Measurements from ENCODE around the gene IL4I1. TPM values are rescaled to one million over a fixed set of nuclear protein-coding genes. Genes with fewer than 3 reads are reported as not detected.

Gene IL4I1
- polyA plus RNA-seq, 1 donor from 2014 or later: 0.39 TPM

DNA sequence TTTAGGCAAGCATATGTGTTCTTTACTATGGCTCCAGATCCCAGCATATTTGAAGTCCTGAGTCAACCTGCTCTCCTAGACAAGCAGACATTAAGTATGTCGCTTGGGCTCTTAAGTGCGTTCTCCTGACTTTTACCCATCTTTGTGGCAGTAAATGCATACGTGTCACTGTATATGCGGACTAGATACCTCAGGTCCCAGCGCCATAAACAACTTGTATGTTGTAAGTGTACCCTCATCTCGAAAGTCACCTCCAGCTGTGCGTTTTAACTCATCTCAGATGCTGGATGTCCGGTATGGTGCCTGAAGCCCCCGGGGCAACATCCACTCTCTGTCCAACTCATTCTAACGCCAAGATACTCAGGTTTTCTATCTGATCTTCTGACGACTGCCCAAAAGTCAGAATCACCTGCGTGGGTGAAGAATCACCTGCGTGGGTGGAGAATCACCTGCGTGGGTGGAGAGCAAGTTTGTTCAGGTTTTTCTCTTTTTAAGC, 44.0 kb downstream of the IL4I1 start:
- H3K27ac Mint-ChIP-seq: peak overlapping the region; percentile 67 to 89 (median 71)
- H3K4me3 Mint-ChIP-seq: peak overlapping the region; percentile 85 to 95 (median 93)
- peaks cover 2% of the 10 kb centered on the region for H3K36me3 Mint-ChIP-seq
- H3K9me3 Mint-ChIP-seq: peaks cover 0 to 3% (median 0%) of the 10 kb centered on the region in 3 donors
- peaks cover 13 to 31% (median 22%) of the 10 kb centered on the region in 3 donors for H3K4me1 Mint-ChIP-seq
- H3K27me3 Mint-ChIP-seq: no peaks in the 10 kb centered on the region

DNA sequence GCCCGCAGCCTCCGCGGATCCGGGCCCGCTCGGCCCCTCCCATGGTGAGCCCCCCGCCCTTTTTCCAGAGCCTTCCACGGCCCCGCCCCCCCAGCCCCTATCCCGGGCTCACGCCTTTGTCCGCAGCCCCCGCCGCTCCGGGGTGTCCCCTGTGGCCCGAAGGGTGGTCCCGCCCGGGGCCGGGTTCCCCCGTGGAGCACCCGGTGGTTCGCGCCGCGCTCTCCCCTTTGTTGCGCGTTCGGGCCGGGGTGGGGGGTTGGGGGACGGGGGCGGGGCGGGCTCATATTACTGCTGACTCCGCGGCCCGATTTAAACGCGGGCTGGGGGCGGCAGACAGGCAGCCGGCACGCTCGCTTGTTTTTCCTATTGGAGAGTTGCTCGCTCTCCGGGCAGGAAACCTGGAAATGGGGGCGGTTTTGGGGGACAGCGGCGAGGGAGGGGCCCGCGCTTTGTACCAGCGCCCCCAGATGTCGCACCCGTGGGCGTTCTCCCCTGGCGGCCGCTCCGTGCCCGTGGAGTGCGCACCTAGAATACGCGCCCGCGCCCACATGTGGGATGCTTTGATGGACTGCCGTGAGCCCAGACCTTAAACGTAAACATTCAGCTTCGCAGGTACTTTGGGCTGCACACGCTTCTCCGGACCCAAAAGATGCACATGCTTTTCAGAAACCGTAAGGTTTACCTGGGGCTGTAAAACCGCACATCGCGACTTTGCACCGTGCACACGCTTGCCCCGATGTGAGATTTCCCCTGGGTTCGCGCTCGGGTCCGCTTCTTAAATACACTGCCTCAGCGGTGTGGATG, 45.0 kb downstream of the IL4I1 start:
- H3K4me1 Mint-ChIP-seq: peaks cover 13 to 31% (median 22%) of the 10 kb centered on the region in 3 donors
- no peaks in the 10 kb centered on the region for H3K27me3 Mint-ChIP-seq

DNA sequence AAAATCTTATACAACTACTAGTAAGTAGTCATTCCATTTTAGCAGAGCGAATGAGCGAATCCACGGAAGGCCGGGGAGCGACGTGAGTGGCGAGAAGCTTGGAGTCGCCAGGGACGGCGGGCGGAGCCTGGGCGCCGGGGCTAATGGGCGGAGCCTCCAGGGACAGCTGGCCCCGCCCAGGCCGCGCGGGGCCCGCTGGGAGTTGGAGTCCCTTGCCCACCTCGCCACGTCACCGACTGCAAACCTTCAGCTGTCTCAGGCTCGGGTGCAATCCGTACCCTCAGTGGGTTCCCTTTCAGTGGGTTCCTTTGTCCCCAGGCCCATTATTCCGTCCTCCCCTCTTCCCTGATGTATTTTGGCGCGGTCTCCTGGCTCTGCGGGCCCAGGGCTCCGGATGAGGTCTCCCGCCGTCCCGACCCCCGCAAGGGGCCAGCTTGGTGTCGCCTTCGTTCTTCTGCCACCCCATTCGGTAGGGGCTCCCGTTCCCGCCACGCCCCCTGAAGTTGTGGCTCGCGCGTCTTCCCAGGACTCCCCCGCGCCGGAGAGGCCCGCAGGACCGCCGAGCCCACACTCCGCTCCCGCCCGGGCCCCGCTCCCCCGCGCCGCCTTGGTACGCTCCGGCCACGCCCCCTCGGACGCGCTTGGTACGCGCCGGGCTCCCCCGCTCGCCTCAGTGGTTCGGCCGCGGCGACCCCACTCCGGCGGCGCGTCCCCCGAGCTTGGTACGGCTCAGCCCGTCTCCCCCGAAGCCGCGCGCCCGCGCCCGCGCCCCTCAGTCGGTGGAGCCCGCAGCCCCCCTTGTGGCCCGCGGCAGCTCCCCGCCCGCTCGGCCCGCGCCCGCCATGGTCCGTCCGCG, 46.0 kb downstream of the IL4I1 start, which contains the start of gene PTOV1:
Gene PTOV1 (plus strand): TSS at position 673 of the 856 bp plus-strand sequence.
- peak within 1 kb of the TSS; percentile 92 to 99 (median 96) for H3K27ac Mint-ChIP-seq
- H3K9me3 Mint-ChIP-seq: peaks cover 0 to 3% (median 0%) of the 10 kb centered on the region in 3 donors
- H3K36me3 Mint-ChIP-seq: peaks cover 2% of the 10 kb centered on the region
- H3K4me3 Mint-ChIP-seq: peak within 1 kb of the TSS; percentile 92 to 98 (median 97)
- no peaks in the 10 kb centered on the region for H3K27me3 Mint-ChIP-seq
- H3K4me1 Mint-ChIP-seq: peaks cover 13 to 31% (median 22%) of the 10 kb centered on the region in 3 donors

More for the DNA sequence above, 45.0 kb downstream of the IL4I1 start:
- Mint-ChIP-seq H3K4me3 (peak overlapping the region; percentile 85 to 95 (median 93)), H3K9me3 (peaks cover 0 to 3% (median 0%) of the 10 kb centered on the region in 3 donors), H3K36me3 (peaks cover 2% of the 10 kb centered on the region), H3K27ac (peak overlapping the region; percentile 67 to 89 (median 71))

DNA sequence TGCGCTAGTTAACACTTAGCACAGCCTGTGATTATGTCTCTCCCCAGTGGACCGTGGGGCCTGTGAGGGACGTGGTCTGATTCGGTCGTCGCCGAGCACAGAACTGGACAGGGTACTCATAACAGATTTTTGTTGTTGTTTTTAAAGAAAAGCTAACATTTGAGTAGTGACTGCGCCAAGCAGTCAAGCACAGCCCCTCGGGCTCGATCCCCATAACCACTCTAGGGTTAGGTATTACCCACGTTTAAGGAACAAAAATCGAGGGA, 46.5 kb downstream of the IL4I1 start:
- H3K9me3 Mint-ChIP-seq: peaks cover 0 to 3% (median 0%) of the 10 kb centered on the region in 3 donors
- H3K27me3 Mint-ChIP-seq: no peaks in the 10 kb centered on the region
- H3K4me1 Mint-ChIP-seq: peaks cover 18 to 35% (median 22%) of the 10 kb centered on the region in 3 donors
- H3K4me3 Mint-ChIP-seq: peak overlapping the region; percentile 92 to 98 (median 97)
- H3K27ac Mint-ChIP-seq: peak overlapping the region; percentile 92 to 99 (median 96)
- no peaks in the 10 kb centered on the region for H3K36me3 Mint-ChIP-seq

DNA sequence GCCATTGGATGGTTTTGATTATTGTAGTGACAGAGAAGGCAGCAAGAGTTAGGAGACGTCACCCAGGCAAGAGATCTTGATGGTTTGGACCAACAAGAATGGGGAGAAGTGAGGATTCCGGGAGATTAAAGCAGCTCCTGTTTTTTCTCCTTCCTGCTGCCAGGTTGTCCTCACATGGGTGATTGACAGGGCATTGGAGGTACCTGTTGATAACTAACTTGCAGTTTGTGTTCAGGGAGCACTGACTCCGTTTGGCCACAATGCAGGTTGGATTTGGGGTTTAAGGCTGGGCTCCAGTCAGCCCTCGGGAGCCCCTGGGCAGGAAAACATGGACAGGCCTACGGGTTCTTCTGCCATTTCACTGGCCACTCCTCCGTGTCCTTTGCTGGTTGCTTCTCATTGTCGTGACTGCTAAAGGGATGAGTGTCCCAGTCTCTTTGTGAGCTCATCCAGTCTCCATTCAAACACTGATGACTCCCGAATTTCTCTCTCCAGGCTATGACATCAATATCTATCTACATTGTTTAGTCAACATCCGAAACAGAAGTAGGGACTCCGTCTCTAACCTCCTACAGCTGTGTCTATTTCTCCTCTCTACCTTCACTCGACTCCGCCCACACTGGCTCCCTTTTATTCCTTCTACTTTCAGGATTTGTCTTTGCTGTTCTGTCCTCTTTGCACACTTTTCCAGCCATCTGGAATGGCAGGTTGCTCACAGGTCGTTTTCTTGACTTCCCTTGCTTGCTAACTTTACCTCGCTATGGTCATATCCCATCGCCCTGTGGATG, 47.1 kb downstream of the IL4I1 start:
- no peaks in the 10 kb centered on the region for H3K36me3 Mint-ChIP-seq
- H3K4me3 Mint-ChIP-seq: peak overlapping the region; percentile 77 to 97 (median 94)
- no peaks in the 10 kb centered on the region for H3K27me3 Mint-ChIP-seq
- H3K9me3 Mint-ChIP-seq: peaks cover 0 to 3% (median 0%) of the 10 kb centered on the region in 3 donors
- H3K27ac Mint-ChIP-seq: peak overlapping the region in 2 of 3 donors; percentile 96 to 99
- peaks cover 23 to 39% (median 26%) of the 10 kb centered on the region in 3 donors for H3K4me1 Mint-ChIP-seq

DNA sequence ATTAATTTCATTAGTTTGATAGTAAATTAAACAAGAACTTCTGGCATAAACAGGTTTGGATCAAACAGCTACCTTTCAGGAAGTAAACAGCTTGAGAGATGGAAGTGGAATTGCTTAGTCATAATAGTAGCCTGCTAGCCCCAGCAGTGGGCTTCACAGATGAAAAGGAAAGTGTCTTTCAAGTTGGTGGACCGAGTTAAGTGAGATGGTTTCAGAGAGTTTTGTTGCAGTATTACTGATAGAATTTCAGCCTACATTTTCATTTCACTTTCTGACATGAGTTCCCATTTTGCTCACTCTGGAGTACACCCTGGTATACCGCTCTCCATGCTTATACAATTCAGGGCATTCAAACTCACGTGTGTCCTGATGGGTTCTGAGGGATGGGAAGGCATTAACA, 47.7 kb downstream of the IL4I1 start:
- H3K27me3 Mint-ChIP-seq: no peaks in the 10 kb centered on the region
- peak overlapping the region in 3 of 4 donors; percentile 72 to 97 (median 77) for H3K4me3 Mint-ChIP-seq
- peaks cover 24 to 43% (median 31%) of the 10 kb centered on the region in 3 donors for H3K4me1 Mint-ChIP-seq
- H3K27ac Mint-ChIP-seq: peak overlapping the region in 2 of 3 donors; percentile 82 to 90
- H3K9me3 Mint-ChIP-seq: peaks cover 0 to 3% (median 0%) of the 10 kb centered on the region in 3 donors
- no peaks in the 10 kb centered on the region for H3K36me3 Mint-ChIP-seq

DNA sequence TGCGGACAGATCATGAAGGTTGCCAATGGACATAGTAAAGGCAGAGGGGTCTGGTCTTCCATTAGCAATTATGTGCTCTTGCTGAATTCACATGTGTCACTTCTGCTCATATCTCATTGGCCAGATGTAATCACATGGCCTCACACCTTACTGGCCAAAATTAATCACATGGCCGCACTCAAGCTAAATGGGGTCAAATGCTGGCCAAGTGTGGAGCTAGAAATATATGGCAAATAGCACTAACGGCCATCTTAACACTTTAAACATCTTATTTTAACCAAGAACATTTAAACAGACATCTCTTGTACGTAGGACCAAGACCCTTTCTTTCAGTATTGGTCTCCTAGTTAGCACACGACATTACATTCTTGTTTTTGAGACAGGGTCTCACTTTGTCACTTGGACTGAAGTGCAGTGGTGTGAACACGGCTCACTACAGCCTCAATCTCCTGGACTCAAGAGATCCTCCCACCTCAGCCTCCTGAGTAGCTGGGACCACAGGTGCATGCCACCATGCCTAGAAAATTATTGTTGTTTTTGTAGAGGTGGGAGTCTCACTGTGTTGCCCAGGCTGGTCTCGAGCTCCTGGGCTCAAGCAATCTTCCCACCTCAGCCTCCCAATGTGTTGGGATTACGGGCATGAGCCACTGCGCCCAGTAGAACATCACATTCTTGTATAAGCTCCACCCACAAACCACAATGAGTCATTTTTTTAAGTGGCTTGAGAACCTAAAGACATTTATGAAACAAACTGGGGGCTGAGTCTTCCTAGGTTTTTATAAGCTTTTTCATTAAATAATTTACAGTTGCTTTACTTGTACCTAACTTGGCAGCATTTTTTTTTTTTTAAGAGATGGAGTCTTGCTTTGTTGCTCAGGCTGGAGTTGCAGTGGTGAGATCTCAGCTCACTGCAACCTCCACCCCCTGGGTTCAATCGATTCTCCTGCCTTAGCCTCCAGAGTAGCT, 48.7 kb downstream of the IL4I1 start:
- peaks cover 0 to 3% (median 0%) of the 10 kb centered on the region in 3 donors for H3K9me3 Mint-ChIP-seq
- no peaks in the 10 kb centered on the region for H3K36me3 Mint-ChIP-seq
- H3K4me3 Mint-ChIP-seq: peak overlapping the region in 3 of 4 donors; percentile 4 to 97 (median 39)
- H3K27me3 Mint-ChIP-seq: no peaks in the 10 kb centered on the region
- H3K27ac Mint-ChIP-seq: peak overlapping the region in 1 of 3 donors; percentile 82
- peaks cover 25 to 43% (median 38%) of the 10 kb centered on the region in 3 donors for H3K4me1 Mint-ChIP-seq

DNA sequence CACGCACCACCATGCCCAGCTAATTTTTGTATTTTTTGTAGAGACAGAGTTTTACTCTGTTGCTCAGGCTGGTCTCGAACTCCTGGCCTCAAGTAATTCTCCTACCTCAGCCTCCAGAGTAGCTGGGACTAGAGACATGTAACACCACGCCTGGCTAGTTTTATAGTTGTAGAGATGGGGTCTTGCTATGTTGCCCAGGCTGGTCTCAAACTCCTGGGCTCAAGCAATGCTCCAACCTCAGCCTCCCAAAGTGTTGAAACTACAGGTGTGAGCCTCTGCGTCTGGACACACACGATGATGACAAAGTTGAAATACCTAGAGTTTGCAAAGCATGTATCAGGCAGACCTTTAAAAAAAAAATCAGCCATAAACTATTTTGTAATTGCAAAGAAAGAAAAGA, 50.3 kb downstream of the IL4I1 start:
- H3K36me3 Mint-ChIP-seq: no peaks in the 10 kb centered on the region
- peak overlapping the region in 1 of 4 donors; percentile 27 for H3K4me3 Mint-ChIP-seq
- peak overlapping the region in 1 of 3 donors; percentile 58 for H3K27ac Mint-ChIP-seq
- peaks cover 18 to 41% (median 28%) of the 10 kb centered on the region in 3 donors for H3K4me1 Mint-ChIP-seq
- no peaks in the 10 kb centered on the region for H3K27me3 Mint-ChIP-seq
- H3K9me3 Mint-ChIP-seq: peaks cover 0 to 3% (median 0%) of the 10 kb centered on the region in 3 donors

DNA sequence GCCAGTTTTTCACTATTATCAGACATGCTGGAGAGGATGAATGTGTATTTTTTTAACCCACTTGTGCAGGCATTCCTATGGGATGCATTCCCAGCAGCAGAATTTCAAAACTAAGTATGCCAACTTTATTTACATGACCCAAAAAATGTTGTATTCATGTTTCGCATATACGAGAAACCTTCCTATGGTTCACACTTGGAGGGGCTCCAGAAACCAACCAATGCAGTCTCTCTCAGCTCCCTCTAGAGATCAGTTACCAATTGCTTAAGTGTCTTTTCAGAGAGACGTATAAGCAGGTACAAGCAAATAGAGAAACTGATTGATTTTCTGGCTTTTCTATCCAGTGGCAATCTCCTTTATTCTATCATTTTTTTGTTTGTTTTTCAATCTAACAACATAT, 51.3 kb downstream of the IL4I1 start:
- Mint-ChIP-seq H3K36me3 (peaks cover 1% of the 10 kb centered on the region), H3K27ac (peak overlapping the region in 1 of 3 donors; percentile 59), H3K27me3 (no peaks in the 10 kb centered on the region), H3K4me1 (peaks cover 20 to 41% (median 28%) of the 10 kb centered on the region in 3 donors), H3K4me3 (peak overlapping the region in 3 of 4 donors; percentile 12 to 91 (median 20)), H3K9me3 (peaks cover 0 to 3% (median 0%) of the 10 kb centered on the region in 3 donors)

DNA sequence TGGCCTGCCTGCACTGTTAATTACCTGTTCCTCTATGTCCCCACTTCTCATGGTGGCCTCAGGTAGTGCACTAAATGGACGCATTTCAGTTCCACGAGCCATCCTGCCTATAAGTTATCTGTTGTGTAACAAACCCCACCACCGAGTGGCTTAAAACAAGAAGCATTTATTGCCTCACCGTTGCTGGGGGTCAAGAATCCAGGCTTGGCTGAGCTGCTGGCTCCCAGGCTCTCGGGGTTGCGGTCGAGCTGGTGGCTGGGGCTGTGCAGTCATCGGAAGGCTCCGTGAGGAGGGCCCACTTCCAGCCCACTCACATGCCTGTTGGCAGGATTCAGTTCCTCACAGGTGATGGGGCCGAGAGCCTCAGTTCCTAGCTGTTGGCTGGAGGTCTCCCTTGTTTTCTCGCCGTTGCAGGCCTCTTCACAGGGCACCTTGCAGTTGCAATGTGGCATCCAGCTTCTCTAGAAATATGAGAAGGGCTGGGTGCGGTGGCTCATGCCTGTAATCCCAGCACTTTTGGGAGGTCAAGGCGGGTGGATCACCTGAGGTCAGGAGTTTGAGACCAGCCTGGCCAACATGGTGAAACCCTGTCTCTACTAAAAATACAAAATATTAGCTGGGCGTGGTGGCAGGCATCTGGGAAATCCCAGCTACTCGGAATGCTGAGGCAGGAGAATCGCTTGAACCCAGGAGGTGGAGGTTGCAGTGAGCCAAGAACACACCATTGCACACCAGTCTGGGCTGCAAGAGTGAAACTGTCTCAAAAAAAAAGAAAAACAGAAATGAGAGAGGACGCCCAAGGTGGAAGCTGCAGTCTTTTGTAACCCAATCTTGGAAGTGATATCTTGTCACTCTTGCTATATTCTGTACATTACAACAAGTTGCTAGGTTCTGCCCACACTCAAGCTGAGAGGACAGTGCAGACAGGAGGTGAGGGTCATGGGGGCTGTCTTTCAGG, 52.3 kb downstream of the IL4I1 start:
- Mint-ChIP-seq H3K27me3 (no peaks in the 10 kb centered on the region), H3K36me3 (peaks cover 6% of the 10 kb centered on the region), H3K27ac (peak overlapping the region; percentile 27 to 94 (median 59)), H3K4me3 (peak overlapping the region; percentile 20 to 91 (median 79)), H3K9me3 (peaks cover 0 to 3% (median 0%) of the 10 kb centered on the region in 3 donors), H3K4me1 (peaks cover 22 to 35% (median 22%) of the 10 kb centered on the region in 3 donors)

DNA sequence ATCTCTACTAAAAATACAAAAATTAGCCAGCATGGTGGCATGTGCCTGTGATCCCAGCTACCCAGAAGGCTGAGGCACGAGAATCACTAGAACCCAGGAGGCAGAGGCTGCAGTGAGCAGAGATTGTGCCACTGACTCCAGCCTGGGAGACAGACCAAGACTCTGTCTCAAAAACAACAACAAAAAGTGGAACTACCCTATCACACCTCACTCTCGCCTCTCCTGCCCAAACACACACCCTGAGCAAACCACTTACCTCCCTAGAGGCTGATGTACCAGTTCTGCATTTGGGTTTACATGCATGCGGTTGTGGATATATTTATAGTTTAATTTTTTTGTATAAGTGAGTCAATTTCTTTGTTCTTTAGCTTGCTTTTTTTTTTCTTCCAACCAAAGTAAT, 53.4 kb downstream of the IL4I1 start:
- peak overlapping the region; percentile 59 to 94 (median 93) for H3K27ac Mint-ChIP-seq
- no peaks in the 10 kb centered on the region for H3K9me3 Mint-ChIP-seq
- peaks cover 19 to 27% (median 22%) of the 10 kb centered on the region in 3 donors for H3K4me1 Mint-ChIP-seq
- H3K36me3 Mint-ChIP-seq: peaks cover 12% of the 10 kb centered on the region
- H3K27me3 Mint-ChIP-seq: no peaks in the 10 kb centered on the region
- H3K4me3 Mint-ChIP-seq: peak overlapping the region; percentile 20 to 93 (median 84)

DNA sequence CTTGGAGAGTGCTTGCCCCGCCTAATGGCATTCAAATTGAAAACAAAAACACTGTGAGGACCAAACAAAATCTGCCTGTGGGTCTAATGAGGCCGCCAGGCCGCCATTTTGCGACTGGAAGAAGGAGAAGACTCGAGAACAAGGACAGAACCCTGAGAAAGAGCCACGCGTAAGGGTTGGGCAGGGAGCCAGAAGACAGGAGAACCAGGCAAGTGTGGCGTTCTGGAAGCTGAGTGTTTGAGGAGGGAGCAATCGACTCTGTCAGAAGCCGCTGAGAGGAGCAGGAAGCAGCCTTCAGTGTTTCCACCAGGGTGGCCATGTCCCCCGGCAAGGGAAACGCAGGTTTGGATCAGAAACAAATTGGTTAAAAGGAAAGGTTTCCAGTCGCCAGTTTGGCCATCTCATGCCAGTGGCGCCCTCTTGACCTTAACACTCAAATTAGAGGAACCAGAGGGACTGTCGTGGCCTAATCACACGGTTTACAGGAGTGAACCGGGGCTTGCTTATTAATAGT, 55.9 kb downstream of the IL4I1 start:
- no peak overlapping the region for H3K27ac Mint-ChIP-seq
- H3K4me1 Mint-ChIP-seq: peaks cover 16 to 23% (median 22%) of the 10 kb centered on the region in 3 donors
- peaks cover 13% of the 10 kb centered on the region for H3K36me3 Mint-ChIP-seq

More for the DNA sequence above, 55.9 kb downstream of the IL4I1 start:
- H3K4me3 Mint-ChIP-seq: peak overlapping the region in 1 of 4 donors; percentile 60
- H3K27me3 Mint-ChIP-seq: no peaks in the 10 kb centered on the region
- no peaks in the 10 kb centered on the region for H3K9me3 Mint-ChIP-seq

Data from IgD-negative memory B cell (primary cell).